Mucosa of rectum (tissue), 2 donors: Measurements from ENCODE around the gene EPGN.

Experiments
- H3K27ac ChIP-seq, 2 donors: one replicate each; pipeline ENCODE4 v1.7.0; 2013; ENCODE audit warnings: inconsistent platforms in 2 of 2, low read depth in 2 of 2, low read length in 2 of 2
- H3K27me3 ChIP-seq, 2 donors: one replicate each; pipeline ENCODE4 v1.7.0; 2013; ENCODE audit warnings: low read length in 2 of 2; ENCODE audit not compliant: control insufficient read depth in 2 of 2, insufficient read depth in 2 of 2
- H3K36me3 ChIP-seq, 2 donors: one replicate each; pipeline ENCODE4 v1.7.0; 2013; ENCODE audit warnings: low read length in 2 of 2; ENCODE audit not compliant: control insufficient read depth in 2 of 2, insufficient read depth in 2 of 2
- H3K4me1 ChIP-seq, 2 donors: one replicate each; pipeline ENCODE4 v1.7.0; 2013; ENCODE audit warnings: low read length in 2 of 2, mild to moderate bottlenecking in 1 of 2; ENCODE audit not compliant: control insufficient read depth in 2 of 2, insufficient read depth in 2 of 2
- H3K4me3 ChIP-seq, 2 donors: one replicate each; pipeline ENCODE4 v1.7.0; 2013; ENCODE audit warnings: low read length in 2 of 2
- H3K9ac ChIP-seq, 2 donors: one replicate each; pipeline ENCODE4 v1.7.0; 2013; ENCODE audit warnings: low read length in 2 of 2, low read depth in 1 of 2, mild to moderate bottlenecking in 1 of 2
- H3K9me3 ChIP-seq, 2 donors: one replicate each; pipeline ENCODE4 v1.7.0; 2013; ENCODE audit warnings: low read length in 2 of 2; ENCODE audit not compliant: control insufficient read depth in 2 of 2
- donor health status: healthy.
- donor health status: Normal muscosa, but diverticular disease.

The EPGN gene

GRCh38 chr4:74319470-74319869, 11.2 kb downstream of the EPGN start:
- no peaks in the 10 kb centered on the region for H3K36me3 ChIP-seq
- no peak overlapping the region for H3K9ac ChIP-seq
- H3K9me3 ChIP-seq: no peaks in the 10 kb centered on the region
- no peaks in the 10 kb centered on the region for H3K27me3 ChIP-seq
- peaks cover 3 to 4% of the 10 kb centered on the region in 2 donors for H3K4me1 ChIP-seq
- no peak overlapping the region for H3K4me3 ChIP-seq
- no peak overlapping the region for H3K27ac ChIP-seq

GRCh38 chr4:74320559-74321118, 12.4 kb downstream of the EPGN start:
- no peaks in the 10 kb centered on the region for H3K36me3 ChIP-seq
- H3K27me3 ChIP-seq: no peaks in the 10 kb centered on the region
- no peak overlapping the region for H3K27ac ChIP-seq
- peaks cover 3 to 4% of the 10 kb centered on the region in 2 donors for H3K4me1 ChIP-seq
- H3K9ac ChIP-seq: peak overlapping the region in 1 of 2 donors; percentile 18
- no peaks in the 10 kb centered on the region for H3K9me3 ChIP-seq
- no peak overlapping the region for H3K4me3 ChIP-seq

GRCh38 chr4:74322301-74322700, 14.0 kb downstream of the EPGN start:
- H3K9me3 ChIP-seq: no peaks in the 10 kb centered on the region

GRCh38 chr4:74323663-74324062, 15.4 kb downstream of the EPGN start:
- H3K4me1 ChIP-seq: peaks cover 3 to 4% of the 10 kb centered on the region in 2 donors
- no peak overlapping the region for H3K9ac ChIP-seq
- no peaks in the 10 kb centered on the region for H3K9me3 ChIP-seq
- H3K36me3 ChIP-seq: no peaks in the 10 kb centered on the region
- H3K27ac ChIP-seq: no peak overlapping the region
- H3K27me3 ChIP-seq: no peaks in the 10 kb centered on the region
- H3K4me3 ChIP-seq: no peak overlapping the region

More at GRCh38 chr4:74322301-74322700, 14.0 kb downstream of the EPGN start:
- Histone ChIP-seq H3K27me3 (no peaks in the 10 kb centered on the region), H3K9ac (no peak overlapping the region), H3K4me3 (no peak overlapping the region), H3K4me1 (peaks cover 3 to 4% of the 10 kb centered on the region in 2 donors), H3K27ac (no peak overlapping the region), H3K36me3 (no peaks in the 10 kb centered on the region)

GRCh38 chr4:74324262-74324661, 16.0 kb downstream of the EPGN start:
- Histone ChIP-seq H3K4me3 (no peak overlapping the region), H3K27ac (no peak overlapping the region), H3K36me3 (no peaks in the 10 kb centered on the region), H3K27me3 (no peaks in the 10 kb centered on the region), H3K9me3 (no peaks in the 10 kb centered on the region), H3K4me1 (peaks cover 3 to 4% of the 10 kb centered on the region in 2 donors), H3K9ac (no peak overlapping the region)

- Histone ChIP-seq H3K9me3 (no peaks in the 10 kb centered on the region), H3K27ac (no peak overlapping the region), H3K4me3 (no peak overlapping the region), H3K9ac (no peak overlapping the region), H3K27me3 (no peaks in the 10 kb centered on the region), H3K4me1 (peaks cover under 1 to 3% of the 10 kb centered on the region in 2 donors), H3K36me3 (no peaks in the 10 kb centered on the region)
Observed at GRCh38 chr4:74325886-74326285, 17.6 kb downstream of the EPGN start.

GRCh38 chr4:74327762-74328161, 19.5 kb downstream of the EPGN start:
- no peak overlapping the region for H3K4me3 ChIP-seq
- H3K36me3 ChIP-seq: no peaks in the 10 kb centered on the region
- no peak overlapping the region for H3K9ac ChIP-seq
- no peaks in the 10 kb centered on the region for H3K27me3 ChIP-seq
- H3K4me1 ChIP-seq: peaks cover 0 to 3% of the 10 kb centered on the region in 2 donors
- no peaks in the 10 kb centered on the region for H3K9me3 ChIP-seq
- H3K27ac ChIP-seq: no peak overlapping the region

- H3K27ac ChIP-seq: no peak overlapping the region
Observed at GRCh38 chr4:74328501-74328900, 20.2 kb downstream of the EPGN start.

GRCh38 chr4:74329307-74329706, 21.0 kb downstream of the EPGN start:
- Histone ChIP-seq H3K4me3 (no peak overlapping the region), H3K4me1 (peaks cover 0 to 3% of the 10 kb centered on the region in 2 donors), H3K9me3 (no peaks in the 10 kb centered on the region), H3K36me3 (no peaks in the 10 kb centered on the region), H3K9ac (no peak overlapping the region), H3K27ac (no peak overlapping the region), H3K27me3 (no peaks in the 10 kb centered on the region)

More at GRCh38 chr4:74328501-74328900, 20.2 kb downstream of the EPGN start:
- no peaks in the 10 kb centered on the region for H3K27me3 ChIP-seq
- H3K4me3 ChIP-seq: no peak overlapping the region
- H3K9ac ChIP-seq: no peak overlapping the region
- peaks cover 0 to 3% of the 10 kb centered on the region in 2 donors for H3K4me1 ChIP-seq
- H3K9me3 ChIP-seq: no peaks in the 10 kb centered on the region
- H3K36me3 ChIP-seq: no peaks in the 10 kb centered on the region

GRCh38 chr4:74330295-74330750, 22.1 kb downstream of the EPGN start:
- Histone ChIP-seq H3K4me3 (no peak overlapping the region), H3K4me1 (peaks cover 0 to 3% of the 10 kb centered on the region in 2 donors), H3K27ac (no peak overlapping the region), H3K27me3 (no peaks in the 10 kb centered on the region), H3K9ac (no peak overlapping the region), H3K36me3 (no peaks in the 10 kb centered on the region), H3K9me3 (no peaks in the 10 kb centered on the region)
